OCI-LY7 (cell line): ENCODE measurements around the gene AK2.

Experiments
- CTCF ChIP-seq: fragments of 200-600 bp; sonication (generic); conservative IDR thresholded peaks from 2 replicates; pipeline ENCODE4 v1.5.1; 2014; ENCODE audit warnings: mild to moderate bottlenecking, antibody characterized with exemption, low read length, moderate library complexity, mixed read lengths
- EZH2phosphoT487 ChIP-seq: fragments of 200-600 bp; sonication (generic); IDR thresholded peaks from 2 replicates; pipeline ENCODE4 v1.6.1; 2018; ENCODE audit warnings: low read depth, borderline replicate concordance, mild to moderate bottlenecking, mixed run types, antibody characterized with exemption, low read length, moderate library complexity, mixed read lengths

- TF ChIP-seq CTCF (no peak), EZH2phosphoT487 (no peak)
Observed at GRCh38 chr1:32960819-32961355, 75.8 kb downstream of the AK2 start.
